ENCODE results near the gene MED13L. TPM values are rescaled to one million over a fixed set of nuclear protein-coding genes. Genes with fewer than 3 reads are reported as not detected.
A peak's percentile ranks its signal among the peaks of the same experiment; 100 is the strongest.

Gene MED13L
- total RNA-seq, 4 donors from 2014 or later, result 158 to 247 (median 166) TPM

- intact Hi-C loops (cut with DNase I; ENCODE audit: low total_unique reads), result no loop called here
- TF ChIP-seq, protein P1, sequence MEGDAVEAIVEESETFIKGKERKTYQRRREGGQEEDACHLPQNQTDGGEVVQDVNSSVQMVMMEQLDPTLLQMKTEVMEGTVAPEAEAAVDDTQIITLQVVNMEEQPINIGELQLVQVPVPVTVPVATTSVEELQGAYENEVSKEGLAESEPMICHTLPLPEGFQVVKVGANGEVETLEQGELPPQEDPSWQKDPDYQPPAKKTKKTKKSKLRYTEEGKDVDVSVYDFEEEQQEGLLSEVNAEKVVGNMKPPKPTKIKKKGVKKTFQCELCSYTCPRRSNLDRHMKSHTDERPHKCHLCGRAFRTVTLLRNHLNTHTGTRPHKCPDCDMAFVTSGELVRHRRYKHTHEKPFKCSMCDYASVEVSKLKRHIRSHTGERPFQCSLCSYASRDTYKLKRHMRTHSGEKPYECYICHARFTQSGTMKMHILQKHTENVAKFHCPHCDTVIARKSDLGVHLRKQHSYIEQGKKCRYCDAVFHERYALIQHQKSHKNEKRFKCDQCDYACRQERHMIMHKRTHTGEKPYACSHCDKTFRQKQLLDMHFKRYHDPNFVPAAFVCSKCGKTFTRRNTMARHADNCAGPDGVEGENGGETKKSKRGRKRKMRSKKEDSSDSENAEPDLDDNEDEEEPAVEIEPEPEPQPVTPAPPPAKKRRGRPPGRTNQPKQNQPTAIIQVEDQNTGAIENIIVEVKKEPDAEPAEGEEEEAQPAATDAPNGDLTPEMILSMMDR (IDR thresholded peaks at IDR 0.05), result no peak
- no peak for TF ChIP-seq POLR2A (IDR thresholded peaks at IDR 0.05)
- no peak for DNase-seq (ENCODE audit: low spot score in 2 of 2)
- H3K4me3 ChIP-seq (ENCODE audit: low read depth, poor library complexity, severe bottlenecking), result no peak overlapping the region
- WGBS, 2 donors, result 78 to 90% methylated on average over 2 of the region's 2 CpGs
Measured at GRCh38 chr12:116054280-116054679, 223.2 kb downstream of the MED13L start.

GRCh38 chr12:116053479-116054200 lies 223.9 kb downstream of the MED13L start:
- H3K4me3 ChIP-seq (ENCODE audit: low read depth, poor library complexity, severe bottlenecking), result no peak overlapping the region
- WGBS, 2 donors, result 22 to 41% methylated on average over 3 of the region's 3 CpGs
- intact Hi-C loops (cut with DNase I; ENCODE audit: low total_unique reads), result no loop called here
- no peak for TF ChIP-seq POLR2A (IDR thresholded peaks at IDR 0.05)
- TF ChIP-seq, protein P1 (IDR thresholded peaks at IDR 0.05), result no peak
- peak; percentile 73 to 83 for DNase-seq (ENCODE audit: low spot score in 2 of 2)

DNA sequence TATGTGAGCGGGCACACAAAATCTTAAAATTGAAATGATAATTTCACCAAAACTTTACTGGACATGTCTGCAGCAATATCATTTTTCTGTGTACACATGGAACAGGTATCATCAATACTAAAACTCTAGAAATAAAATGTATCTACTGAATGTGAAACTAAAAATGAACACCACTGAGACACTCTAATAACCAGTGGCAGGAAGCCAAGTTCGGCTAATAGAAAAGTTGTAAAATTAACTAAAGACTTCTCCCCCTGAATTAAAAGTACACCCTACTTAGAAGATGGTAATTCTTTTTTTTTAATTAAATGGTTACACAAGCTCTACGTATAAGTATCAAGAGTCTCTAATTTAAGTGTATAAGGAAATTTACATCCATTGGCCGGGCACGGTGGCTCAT lies 227.2 kb downstream of the MED13L start:
- 51 to 53% methylated on average over 5 of the region's 5 CpGs for WGBS, 2 donors
- TF ChIP-seq, protein P1 (IDR thresholded peaks at IDR 0.05), result no peak
- TF ChIP-seq POLR2A (IDR thresholded peaks at IDR 0.05), result no peak
- no peak for DNase-seq (ENCODE audit: low spot score in 2 of 2)
- intact Hi-C loops (cut with DNase I; ENCODE audit: low total_unique reads), result no loop called here
- H3K4me3 ChIP-seq (ENCODE audit: low read depth, poor library complexity, severe bottlenecking), result no peak overlapping the region

- TF ChIP-seq POLR2A (IDR thresholded peaks at IDR 0.05), result no peak
- TF ChIP-seq, protein P1 (IDR thresholded peaks at IDR 0.05), result no peak
- no peak overlapping the region for H3K4me3 ChIP-seq (ENCODE audit: low read depth, poor library complexity, severe bottlenecking)
- intact Hi-C loops (cut with DNase I; ENCODE audit: low total_unique reads), result no loop called here
- DNase-seq (ENCODE audit: low spot score in 2 of 2), result no peak
Measured at GRCh38 chr12:116048879-116049278, 228.6 kb downstream of the MED13L start.

DNA sequence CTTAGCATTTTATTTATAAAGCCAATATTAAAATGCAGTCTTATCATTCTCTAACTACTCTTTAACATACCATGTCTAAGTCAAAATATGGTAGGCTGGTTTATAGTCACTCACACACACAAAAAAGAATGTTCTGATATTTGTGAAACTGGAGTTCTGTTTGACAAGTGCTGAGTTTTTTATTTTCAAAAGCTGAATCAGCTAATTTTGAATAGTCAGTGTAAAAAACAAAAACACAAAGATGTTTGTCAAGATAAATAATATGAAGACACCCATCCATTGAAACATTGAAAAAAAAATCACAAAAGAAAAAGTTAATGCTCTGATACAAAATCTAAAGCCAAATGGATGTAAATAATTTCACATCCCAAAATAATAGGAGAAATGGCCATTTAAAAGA lies 231.5 kb downstream of the MED13L start:
- H3K4me3 ChIP-seq (ENCODE audit: low read depth, poor library complexity, severe bottlenecking), result no peak overlapping the region
- TF ChIP-seq POLR2A (IDR thresholded peaks at IDR 0.05), result no peak
- TF ChIP-seq, protein P1 (IDR thresholded peaks at IDR 0.05), result no peak
- no peak for DNase-seq (ENCODE audit: low spot score in 2 of 2)
- intact Hi-C loops (cut with DNase I; ENCODE audit: low total_unique reads), result no loop called here

- DNase-seq (ENCODE audit: low spot score in 2 of 2), result no peak
- WGBS, 2 donors, result 87 to 89% methylated on average over 2 of the region's 2 CpGs
- no peak overlapping the region for H3K4me3 ChIP-seq (ENCODE audit: low read depth, poor library complexity, severe bottlenecking)
- intact Hi-C loops (cut with DNase I; ENCODE audit: low total_unique reads), result no loop called here
- TF ChIP-seq POLR2A (IDR thresholded peaks at IDR 0.05), result no peak
- TF ChIP-seq, protein P1 (IDR thresholded peaks at IDR 0.05), result no peak
Measured at GRCh38 chr12:116045150-116045549, 232.3 kb downstream of the MED13L start.

Data from lower leg skin (tissue), 4 donors.